Ovary (tissue), 3 donors: ENCODE results near the gene COL8A1.

Experiments used
- CTCF ChIP-seq, 3 donors: fragments of 450-650 bp in 2 of 3; fragments of 200-600 bp in 1 of 3; IDR thresholded peaks; one replicate each; pipeline versions ENCODE4 v1.5.1 to v1.8.0; 2016 to 2022; ENCODE audit warnings: antibody characterized with exemption in 3 of 3, mild to moderate bottlenecking in 1 of 3
- POLR2A ChIP-seq: fragments of 450-650 bp; IDR thresholded peaks from one replicate; pipeline ENCODE4 v1.6.1; 2017; ENCODE audit warnings: antibody characterized with exemption, mild to moderate bottlenecking, moderate library complexity
- donor health status: DM: no; HTN: no; CAD: no.

- TF ChIP-seq CTCF (IDR thresholded peaks at IDR 0.05) (no peak), POLR2A (no peak)
These were observed 130.6 kb downstream of the COL8A1 start for GRCh38 chr3:99768808-99769501.
